Panc1 (cell line): Measurements from ENCODE around the gene NLRP8.

Experiments used
- CTCF ChIP-seq: fragments of 450-650 bp; IDR thresholded peaks from 2 replicates; pipeline ENCODE4 v1.5.1; 2017; ENCODE audit warnings: mild to moderate bottlenecking
- REST ChIP-seq, 2 experiments: IDR thresholded peaks; 2 replicates each; pipeline ENCODE4 v1.6.1; 2011 to 2012; ENCODE audit warnings: low read depth in 2 of 2, control low read depth in 1 of 2, low read length in 1 of 2, mild to moderate bottlenecking in 1 of 2, moderate library complexity in 1 of 2; ENCODE audit not compliant: insufficient read depth in 1 of 2

GRCh38 chr19:55909801-55910200 is 37.8 kb upstream of the NLRP8 start:
- TF ChIP-seq CTCF, result no peak
- TF ChIP-seq REST (IDR thresholded peaks at IDR 0.05; ENCODE audit: insufficient read depth in 1 of 2, low read depth in 2 of 2, low read length in 1 of 2), result no peak
